SK-N-SH (cell line): ENCODE measurements around the gene MVD. TPM values are rescaled to one million over a fixed set of nuclear protein-coding genes. Genes with fewer than 3 reads are reported as not detected.

Experiments used
- CTCF ChIA-PET: fragments of 300-600, 350-600 bp; formaldehyde crosslinking; extraction: SDS; loops from one replicate; lab custom pipeline; 2021; lab: Yijun Ruan, JAX
- POLR2A ChIA-PET: fragments of 350-600 bp; sonication (Branson Sonifier 250); formaldehyde crosslinking; extraction: SDS; loops from one replicate; lab custom pipeline; 2020; ENCODE audit warnings: antibody characterized with exemption, inconsistent platforms; lab: Yijun Ruan, JAX
- DNase-seq: peaks from one replicate; pipeline ENCODE4 v3.0.0; 2012
- H2AFZ ChIP-seq: fragments of 200-600 bp; sonication (generic); 2 replicates; pipeline ENCODE4 v1.8.1; 2016; ENCODE audit warnings: antibody characterized with exemption, mild to moderate bottlenecking, low read depth
- H3F3A ChIP-seq: fragments of 200-600 bp; sonication (generic); replicated peaks from 2 replicates; pipeline ENCODE3; 2016; ENCODE audit warnings: antibody characterized with exemption, mild to moderate bottlenecking; ENCODE audit not compliant: insufficient read depth
- H3K27ac ChIP-seq, 2 experiments: fragments of 200-500 bp in 1 of 2; fragments of 200-600 bp in 1 of 2; sonication (Bioruptor generic) in 1 of 2; sonication (generic), shearing (Covaris generic) in 1 of 2; 2 replicates each; pipeline versions ENCODE4 v1.5.1 to v1.6.1; 2014 to 2016; ENCODE audit warnings: low read depth in 2 of 2, inconsistent platforms in 1 of 2, low read length in 1 of 2, mild to moderate bottlenecking in 1 of 2, mixed read lengths in 1 of 2
- H3K27me3 ChIP-seq: fragments of 200-600 bp; sonication (generic), shearing (Covaris generic); 2 replicates; pipeline ENCODE4 v1.6.1; 2016; ENCODE audit warnings: mixed run types; ENCODE audit not compliant: insufficient read depth
- H3K36me3 ChIP-seq, 2 experiments: fragments of 200-500 bp in 1 of 2; fragments of 200-600 bp in 1 of 2; sonication (Bioruptor generic) in 1 of 2; sonication (generic) in 1 of 2; replicated peaks in 1 of 2; 2 replicates each; pipeline versions ENCODE3 to v1.5.1; 2014 to 2016; ENCODE audit warnings: low read length in 1 of 2, mild to moderate bottlenecking in 1 of 2; ENCODE audit not compliant: insufficient read depth in 2 of 2, control insufficient read depth in 1 of 2
- H3K4me1 ChIP-seq, 2 experiments: fragments of 200-500 bp in 1 of 2; fragments of 200-600 bp in 1 of 2; sonication (Bioruptor generic) in 1 of 2; sonication (generic), shearing (Covaris generic) in 1 of 2; 2 replicates each; pipeline versions ENCODE4 v1.5.1 to v1.6.1; 2014 to 2016; ENCODE audit warnings: low read depth in 1 of 2, low read length in 1 of 2, mixed run types in 1 of 2; ENCODE audit not compliant: insufficient read depth in 2 of 2, control insufficient read depth in 1 of 2
- H3K4me2 ChIP-seq: fragments of 200-600 bp; sonication (generic), shearing (Covaris generic); 2 replicates; pipeline ENCODE4 v1.6.1; 2017; ENCODE audit warnings: mixed run types
- H3K4me3 ChIP-seq, 2 experiments: fragments of 200-500 bp in 1 of 2; fragments of 200-600 bp in 1 of 2; sonication (Bioruptor generic) in 1 of 2; sonication (generic), shearing (Covaris generic) in 1 of 2; 2 replicates each; pipeline versions ENCODE4 v1.5.1 to v1.8.1; 2014 to 2016; ENCODE audit warnings: low read depth in 2 of 2, inconsistent platforms in 1 of 2, low read length in 1 of 2, mild to moderate bottlenecking in 1 of 2, mixed read lengths in 1 of 2, moderate library complexity in 1 of 2
- H3K79me2 ChIP-seq: fragments of 200-600 bp; sonication (generic); 2 replicates; pipeline ENCODE4 v1.8.1; 2017; ENCODE audit warnings: mild to moderate bottlenecking; ENCODE audit not compliant: insufficient read depth
- H3K9ac ChIP-seq: fragments of 200-600 bp; sonication (generic); 2 replicates; pipeline ENCODE4 v1.6.1; 2017; ENCODE audit warnings: mixed run types
- H3K9me2 ChIP-seq: fragments of 200-600 bp; sonication (generic); 2 replicates; pipeline ENCODE4 v1.6.1; 2017; ENCODE audit warnings: mixed run types
- H3K9me3 ChIP-seq: fragments of 200-600 bp; sonication (generic); 2 replicates; pipeline ENCODE4 v1.6.1; 2017; ENCODE audit warnings: mixed run types, mild to moderate bottlenecking, moderate library complexity
- H4K20me1 ChIP-seq: fragments of 200-600 bp; sonication (generic); 2 replicates; pipeline ENCODE4 v1.6.1; 2017; ENCODE audit warnings: mild to moderate bottlenecking, mixed run types; ENCODE audit not compliant: insufficient read depth
- ELF1 ChIP-seq: IDR thresholded peaks from 2 replicates; pipeline ENCODE4 v1.4.0; 2012
- EP300 ChIP-seq, 2 experiments: IDR thresholded peaks; 2 replicates each; pipeline versions ENCODE4 v1.4.0 to v1.6.1; 2012; ENCODE audit warnings: borderline replicate concordance in 1 of 2, low read depth in 1 of 2, low read length in 1 of 2
- FOXJ3 ChIP-seq: sonication (generic); formaldehyde crosslinking; IDR thresholded peaks from 2 replicates; pipeline ENCODE4 v1.5.1; 2020; ENCODE audit warnings: mild to moderate bottlenecking, missing genetic modification reagents
- FOXM1 ChIP-seq: IDR thresholded peaks from 2 replicates; pipeline ENCODE4 v1.4.0; 2012; ENCODE audit warnings: low read depth, mild to moderate bottlenecking
- GABPA ChIP-seq: IDR thresholded peaks from 2 replicates; pipeline ENCODE4 v1.4.0; 2012; ENCODE audit warnings: low read depth, mild to moderate bottlenecking
- GATA2 ChIP-seq: sonication (generic); formaldehyde crosslinking; IDR thresholded peaks from 2 replicates; pipeline ENCODE4 v1.5.0; 2020; ENCODE audit warnings: mild to moderate bottlenecking, missing genetic modification reagents
- JUND ChIP-seq: IDR thresholded peaks from 2 replicates; pipeline ENCODE4 v1.4.0; 2012
- MEF2A ChIP-seq: IDR thresholded peaks from 2 replicates; pipeline ENCODE4 v1.4.0; 2012; ENCODE audit warnings: low read depth, borderline replicate concordance
- MXI1 ChIP-seq: IDR thresholded peaks from 2 replicates; pipeline ENCODE4 v1.6.1; 2012; ENCODE audit warnings: mild to moderate bottlenecking, low read depth, low read length, improper control_type of control experiment
- POLR2AphosphoS5 ChIP-seq: IDR thresholded peaks from 2 replicates; pipeline ENCODE4 v1.6.1; 2012; ENCODE audit warnings: low read depth, low read length
- REST ChIP-seq: IDR thresholded peaks from 2 replicates; pipeline ENCODE4 v1.6.1; 2012; ENCODE audit warnings: mild to moderate bottlenecking, low read depth, low read length, moderate library complexity
- SMC3 ChIP-seq: IDR thresholded peaks from 2 replicates; pipeline ENCODE4 v1.6.1; 2012; ENCODE audit warnings: low read depth, low read length, improper control_type of control experiment
- USF1 ChIP-seq: IDR thresholded peaks from 2 replicates; pipeline ENCODE4 v1.4.0; 2012; ENCODE audit warnings: low read depth, borderline replicate concordance
- YY1 ChIP-seq: IDR thresholded peaks from 2 replicates; pipeline ENCODE4 v1.4.0; 2012; ENCODE audit warnings: low read depth, mild to moderate bottlenecking
- WGBS: methylation state at CpG from one replicate; pipeline ENCODE4 v1.1.6; 2017; ENCODE audit warnings: low lambda C conversion rate; 5-methylcytosine and 5-hydroxymethylcytosine counted together
- polyA plus RNA-seq, 3 experiments: library from polyadenylated mRNA; depleted of rRNA; stranded (reverse); fragments of >200 nt; gene quantifications; 2 replicates each; pipeline ENCODE4 v1.2.3, GENCODE V29; 2012
- TF ChIP-seq, protein P1 (sequence below): fragments of 150-350 bp; IDR thresholded peaks from 2 replicates; pipeline ENCODE4 v1.6.1; 2017; ENCODE audit warnings: antibody characterized with exemption, low read length, low read depth, borderline replicate concordance

Gene MVD
- polyA plus RNA-seq, 1 of the 3 experiments (the other 2 are of a cell fraction), result 15.7 TPM

DNA sequence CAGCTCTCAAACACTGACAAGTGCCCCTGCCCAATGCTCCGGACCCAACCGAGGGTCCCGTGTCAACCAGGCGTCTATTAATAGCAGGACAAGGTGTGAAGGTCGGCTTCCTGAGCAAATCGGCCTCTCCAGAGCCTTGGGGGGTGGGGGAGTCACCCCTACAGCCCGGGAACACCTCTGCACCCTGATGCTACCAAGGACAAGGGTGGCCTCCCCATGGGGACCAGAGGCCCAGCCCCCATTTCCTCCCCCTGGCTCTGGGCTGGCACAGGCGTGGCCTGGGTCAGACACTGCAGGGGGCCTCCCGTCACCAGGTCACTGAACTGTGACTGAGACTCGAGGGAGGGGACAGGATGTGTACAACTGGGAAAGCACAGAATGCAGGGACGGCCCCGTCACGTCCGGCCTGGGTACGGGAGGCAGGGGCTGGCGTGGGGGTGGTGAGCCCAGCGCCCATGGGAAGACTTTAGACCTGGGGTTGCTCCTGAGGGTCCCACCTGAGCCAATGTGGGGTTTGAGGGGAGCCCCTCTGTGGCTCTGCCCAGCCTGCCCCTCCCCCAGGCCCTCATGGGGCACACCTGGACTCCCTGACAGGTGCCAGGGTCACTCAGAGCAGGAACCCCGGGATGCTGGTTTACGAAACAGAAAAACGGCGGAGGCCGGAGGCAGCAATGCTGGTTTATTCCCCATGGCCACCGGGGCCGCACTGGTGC is 11.5 kb downstream of the MVD start (continued):
- TF ChIP-seq USF1, result no peak

DNA sequence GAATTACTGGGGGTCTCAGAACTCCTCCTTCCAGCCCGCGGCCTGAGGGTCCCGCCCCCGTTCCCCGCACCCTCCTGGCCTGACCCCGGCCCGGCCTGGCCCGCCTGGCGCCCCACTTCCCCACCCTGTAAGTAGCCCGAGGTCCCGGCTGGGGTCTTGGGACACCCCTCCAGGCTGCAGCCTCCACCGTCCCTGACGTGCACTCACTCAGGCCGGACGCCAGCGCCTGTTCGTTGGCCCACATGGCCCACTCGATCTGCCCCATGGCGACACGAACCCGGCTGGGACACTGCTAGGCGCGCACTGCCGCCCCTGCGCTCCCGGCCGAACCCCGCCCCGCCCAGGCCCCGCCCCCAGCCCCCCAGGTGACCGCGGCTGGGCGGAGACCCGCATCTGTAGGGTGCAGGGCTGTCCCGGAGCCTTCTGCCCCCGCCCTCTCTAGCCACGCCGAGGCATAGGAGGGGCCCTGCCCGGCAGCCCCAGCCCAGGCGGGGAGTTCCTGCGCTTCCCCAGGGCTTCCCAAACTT is 12.1 kb downstream of the MVD start, which contains the start of gene CYBA:
TSS of gene CYBA (minus strand) at position 305 of the 527 bp plus-strand sequence. CDS start at position 265, 40 bp downstream.
- H3K27me3 ChIP-seq, result no peaks in the 10 kb centered on the region
- H3K4me3 ChIP-seq, result peak within 1 kb of the TSS; percentile 78 to 83
- H3F3A ChIP-seq, result no peaks in the 10 kb centered on the region
- H3K36me3 ChIP-seq, result peaks cover 0 to 8% of the 10 kb centered on the region in 2 experiments
- no peaks in the 10 kb centered on the region for H4K20me1 ChIP-seq
- no peaks in the 10 kb centered on the region for H3K9me2 ChIP-seq
- POLR2A ChIA-PET, result interaction anchor here (1.3 kb wide), 1 partner anchor 11 kb away, joined by 3 read pairs; no protein-coding TSS in a partner anchor
- CTCF ChIA-PET, result interaction anchor here (1.2 to 1.9 kb wide), 3 partner anchors 12 to 87 kb away, joined by 3 to 6 read pairs (median 5); partner anchors contain the start of gene MVD
- H3K9ac ChIP-seq, result peak within 1 kb of the TSS; percentile 69
- H2AFZ ChIP-seq, result peak within 1 kb of the TSS; percentile 56; the same call in 1 of the 2 replicates
- no peaks in the 10 kb centered on the region for H3K9me3 ChIP-seq
- no peak for TF ChIP-seq JUND
- no peak for TF ChIP-seq ELF1
- peak; percentile 37; the same call in 1 of the 2 replicates for TF ChIP-seq POLR2AphosphoS5
- TF ChIP-seq EP300 (IDR thresholded peaks at IDR 0.05; ENCODE audit: borderline replicate concordance in 1 of 2, low read depth in 1 of 2, low read length in 1 of 2), result no peak
- no peak for TF ChIP-seq FOXM1
- TF ChIP-seq GATA2 (CRISPR knock-in tag), result no peak
- TF ChIP-seq FOXJ3 (CRISPR knock-in tag), result no peak
- TF ChIP-seq MXI1, result peak; percentile 51
- H3K79me2 ChIP-seq, result no peaks in the 10 kb centered on the region
- H3K4me1 ChIP-seq, result peaks cover 4 to 10% of the 10 kb centered on the region in 2 experiments; a peak in 2 of 4 replicates
- H3K4me2 ChIP-seq, result peak within 1 kb of the TSS; percentile 96
- H3K27ac ChIP-seq, result no peak within 1 kb of the TSS; a peak in 1 of 4 replicates
- 1% methylated on average over 11 of the region's 41 CpGs for WGBS
- DNase-seq, result peak; percentile 88

DNA sequence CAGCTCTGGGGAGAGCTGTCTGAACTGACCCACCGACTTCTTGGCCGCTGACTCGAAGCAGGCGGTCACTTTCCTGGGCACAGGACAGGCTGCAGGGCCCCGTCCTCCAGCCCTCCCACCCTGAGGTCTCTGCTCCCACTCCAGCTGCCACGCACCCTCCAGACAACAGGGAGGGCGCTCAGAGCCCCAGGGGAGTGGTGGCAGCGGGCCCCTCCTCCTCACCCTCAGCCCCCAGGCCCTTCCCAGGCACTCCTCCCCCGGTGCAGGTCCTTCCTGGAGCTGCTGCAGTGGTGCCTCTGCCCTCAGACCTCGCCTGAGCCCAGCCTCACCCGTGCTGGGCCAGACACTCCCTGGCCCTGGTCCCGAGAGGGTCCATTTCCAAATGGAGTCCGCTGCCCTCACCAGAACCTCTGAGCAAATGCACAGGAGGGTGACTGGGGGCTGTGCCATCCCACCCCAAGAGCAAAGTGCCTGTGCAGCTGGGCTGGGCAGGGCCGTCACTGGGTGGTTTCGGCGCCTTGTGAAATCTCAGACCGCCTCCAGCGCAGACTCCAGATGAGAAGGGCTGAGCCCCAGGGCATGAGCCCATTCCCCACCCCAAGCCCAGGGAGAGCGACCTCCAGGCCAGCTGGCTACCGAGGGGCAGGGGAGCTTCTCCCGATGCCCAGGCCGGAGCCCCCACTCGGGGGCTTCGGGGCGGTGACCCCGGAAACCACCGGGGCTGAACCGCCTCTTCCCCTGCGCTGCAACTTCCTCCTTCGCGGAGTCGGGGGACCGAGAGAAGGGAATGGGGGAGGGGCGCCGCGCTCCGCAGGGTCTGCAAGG is 12.8 kb downstream of the MVD start:
- Histone ChIP-seq H2AFZ (peak overlapping the region; percentile 56; the same call in 1 of the 2 replicates), H4K20me1 (no peaks in the 10 kb centered on the region), H3K4me3 (peak overlapping the region; percentile 78 to 83), H3K36me3 (peaks cover 0 to 6% of the 10 kb centered on the region in 2 experiments), H3K9me2 (no peaks in the 10 kb centered on the region), H3K9me3 (no peaks in the 10 kb centered on the region), H3K27ac (no peak overlapping the region; a peak in 1 of 4 replicates), H3K4me1 (peaks cover 4 to 10% of the 10 kb centered on the region in 2 experiments; a peak in 2 of 4 replicates), H3K27me3 (no peaks in the 10 kb centered on the region), H3K9ac (peak overlapping the region; percentile 69), H3K4me2 (peak overlapping the region; percentile 96), H3F3A (no peaks in the 10 kb centered on the region), H3K79me2 (no peaks in the 10 kb centered on the region)
- CTCF ChIA-PET, result interaction anchor here (0.7 to 1.9 kb wide), 7 partner anchors 11 to 135 kb away, joined by 3 to 6 read pairs (median 3); partner anchors contain the start of gene MVD
- DNase-seq, result peak; percentile 71
- WGBS, result 65% methylated on average over 9 of the region's 37 CpGs
- TF ChIP-seq, protein P1, sequence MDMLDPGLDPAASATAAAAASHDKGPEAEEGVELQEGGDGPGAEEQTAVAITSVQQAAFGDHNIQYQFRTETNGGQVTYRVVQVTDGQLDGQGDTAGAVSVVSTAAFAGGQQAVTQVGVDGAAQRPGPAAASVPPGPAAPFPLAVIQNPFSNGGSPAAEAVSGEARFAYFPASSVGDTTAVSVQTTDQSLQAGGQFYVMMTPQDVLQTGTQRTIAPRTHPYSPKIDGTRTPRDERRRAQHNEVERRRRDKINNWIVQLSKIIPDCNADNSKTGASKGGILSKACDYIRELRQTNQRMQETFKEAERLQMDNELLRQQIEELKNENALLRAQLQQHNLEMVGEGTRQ, result no peak
- TF ChIP-seq MEF2A (no peak), YY1 (no peak), EP300 (IDR thresholded peaks at IDR 0.05; ENCODE audit: borderline replicate concordance in 1 of 2, low read depth in 1 of 2, low read length in 1 of 2) (no peak), FOXM1 (no peak), SMC3 (no peak), MXI1 (0 out of 2 replicates have a peak, but pooled peaks have one; percentile 19), GABPA (peak; percentile 65), REST (no peak)
- POLR2A ChIA-PET, result interaction anchor here (1.3 kb wide), 1 partner anchor 10 kb away, joined by 3 read pairs; no protein-coding TSS in a partner anchor
